Psoas muscle (tissue), 8 donors: Measurements from ENCODE around the gene ST8SIA3. TPM values are rescaled to one million over a fixed set of nuclear protein-coding genes. Genes with fewer than 3 reads are reported as not detected.

Experiments used
- ATAC-seq, 4 donors: fragments of 200-7000 bp; cut with Tn5 transposase; one replicate each; pipeline ENCODE4 v1.9.1; 2020; ENCODE audit warnings: moderate library complexity in 3 of 4, mild to moderate bottlenecking in 2 of 4
- DNase-seq, 2 donors: peaks; one replicate each; pipeline ENCODE4 v3.0.0-alpha.2; 2020
- H3K27ac ChIP-seq: fragments of 200-600 bp; one replicate; pipeline ENCODE4 v1.8.0; 2022
- H3K27me3 ChIP-seq, 3 donors: fragments of 200-600 bp in 1 of 3; one replicate each; pipeline versions ENCODE4 v1.6.1 to v1.8.0; 2013 to 2022; ENCODE audit warnings: low read length in 2 of 3, mild to moderate bottlenecking in 2 of 3, moderate library complexity in 1 of 3; ENCODE audit not compliant: insufficient read depth in 3 of 3
- H3K36me3 ChIP-seq, 2 donors: fragments of 200-600 bp in 1 of 2; one replicate each; pipeline versions ENCODE4 v1.6.1 to v1.8.0; 2013 to 2022; ENCODE audit warnings: low read depth in 1 of 2, mild to moderate bottlenecking in 1 of 2, moderate library complexity in 1 of 2; ENCODE audit not compliant: insufficient read depth in 1 of 2
- H3K4me1 ChIP-seq: fragments of 200-600 bp; one replicate; pipeline ENCODE4 v1.8.0; 2022
- H3K4me3 ChIP-seq: fragments of 200-600 bp; one replicate; pipeline ENCODE4 v1.8.0; 2022; ENCODE audit warnings: mild to moderate bottlenecking
- H3K9me3 ChIP-seq: fragments of 200-600 bp; one replicate; pipeline ENCODE4 v1.8.0; 2022
- CTCF ChIP-seq: fragments of 200-600 bp; IDR thresholded peaks from one replicate; pipeline ENCODE4 v1.8.0; 2022; ENCODE audit warnings: antibody characterized with exemption
- WGBS, 3 donors: extraction: QIAGEN DNeasy Blood & Tissue Kit; methylation state at CpG; one replicate each; pipeline versions ENCODE4 v1.1.6 to v1.1.7; 2013; 5-methylcytosine and 5-hydroxymethylcytosine counted together
- intact Hi-C, 2 donors: fragments of 100-400 bp; cut with DNase I; formaldehyde crosslinking; loops; one replicate each; pipeline versions ENCODE4 v1.11.0 to v1.14.2; 2022
- polyA plus RNA-seq, 3 donors: library from polyadenylated mRNA; stranded (reverse); fragments of 200-250 nt; gene quantifications; one replicate each; pipeline ENCODE4 v1.2.3, GENCODE V29; 2013
- total RNA-seq, 4 donors: library from RNA; stranded (reverse); fragmentation: NEBNext Ultra II Directional in 2 of 4; extraction: Animal tissue kit (Norgen Biotek cat#: 25700) in 2 of 4; gene quantifications; one replicate each; pipeline versions ENCODE4 v1.2.1 to v1.2.4, GENCODE V29; 2021 to 2023
- donor health status: healthy with polysubstance abuse.
- donor health status: DM: no; HTN: no; CAD: no; lungs with moderate emphysema.
- donor health status: Bipolar disorder and iron deficiency.
- donor health status: healthy.
- donor health status: DM: yes; HTN: yes; CAD: no.
- donor health status: DM: no; HTN: no; CAD: no.
- donor health status: DM: no; HTN: no; CAD: no.
- donor health status: DM: yes; HTN: yes; CAD: no.

Gene ST8SIA3
- total and polyA plus RNA-seq, 7 donors, result 0.02 to 0.09 TPM; not detected in 5

GRCh38 chr18:57364460-57364859 lies 12.1 kb downstream of the ST8SIA3 start:
- intact Hi-C loops, result no loop called here

GRCh38 chr18:57366528-57367081 lies 14.2 kb downstream of the ST8SIA3 start:
- Histone ChIP-seq H3K27ac (no peak overlapping the region), H3K4me3 (no peak overlapping the region), H3K9me3 (no peaks in the 10 kb centered on the region), H3K4me1 (no peaks in the 10 kb centered on the region), H3K27me3 (peaks cover 0 to 6% (median 0%) of the 10 kb centered on the region in 3 donors), H3K36me3 (no peaks in the 10 kb centered on the region)
- 67 to 77% (median 69%) methylated on average over 2 of the region's 2 CpGs for WGBS, 3 donors
- no peak for ATAC-seq
- intact Hi-C loops, result no loop called here
- DNase-seq, result no peak
- TF ChIP-seq CTCF, result no peak

More at GRCh38 chr18:57364460-57364859, 12.1 kb downstream of the ST8SIA3 start:
- H3K27ac ChIP-seq, result no peak overlapping the region
- 64 to 93% (median 83%) methylated on average over 2 of the region's 2 CpGs for WGBS, 3 donors
- DNase-seq (no peak), ATAC-seq (no peak)
- no peak for TF ChIP-seq CTCF
- H3K36me3 ChIP-seq, result no peaks in the 10 kb centered on the region
- H3K4me3 ChIP-seq, result no peak overlapping the region
- no peaks in the 10 kb centered on the region for H3K9me3 ChIP-seq
- H3K27me3 ChIP-seq, result peaks cover 0 to 9% (median 0%) of the 10 kb centered on the region in 3 donors
- no peaks in the 10 kb centered on the region for H3K4me1 ChIP-seq

GRCh38 chr18:57372444-57372843 lies 20.1 kb downstream of the ST8SIA3 start:
- H3K4me3 ChIP-seq, result no peak overlapping the region
- no peak for DNase-seq
- H3K9me3 ChIP-seq, result no peaks in the 10 kb centered on the region
- no peaks in the 10 kb centered on the region for H3K4me1 ChIP-seq
- intact Hi-C loops, result no loop called here
- TF ChIP-seq CTCF, result no peak
- WGBS, 3 donors, result 89 to 92% (median 90%) methylated on average over 9 of the region's 9 CpGs
- peaks cover 0 to 6% (median 0%) of the 10 kb centered on the region in 3 donors for H3K27me3 ChIP-seq
- no peak for ATAC-seq
- H3K27ac ChIP-seq, result no peak overlapping the region
- H3K36me3 ChIP-seq, result no peaks in the 10 kb centered on the region

GRCh38 chr18:57373017-57373416 lies 20.7 kb downstream of the ST8SIA3 start:
- no peak for TF ChIP-seq CTCF
- peaks cover 0 to 4% (median 0%) of the 10 kb centered on the region in 3 donors for H3K27me3 ChIP-seq
- no peak for ATAC-seq

GRCh38 chr18:57376503-57376902 lies 24.1 kb downstream of the ST8SIA3 start:
- no peaks in the 10 kb centered on the region for H3K36me3 ChIP-seq
- no peaks in the 10 kb centered on the region for H3K4me1 ChIP-seq
- ATAC-seq, result no peak
- intact Hi-C loops, result no loop called here
- no peak for TF ChIP-seq CTCF
- H3K4me3 ChIP-seq, result no peak overlapping the region
- DNase-seq, result no peak
- no peaks in the 10 kb centered on the region for H3K9me3 ChIP-seq
- H3K27me3 ChIP-seq, result peaks cover 0 to 4% (median 0%) of the 10 kb centered on the region in 3 donors
- WGBS, 3 donors, result 61 to 87% (median 69%) methylated on average over 2 of the region's 2 CpGs
- H3K27ac ChIP-seq, result no peak overlapping the region

More at GRCh38 chr18:57373017-57373416, 20.7 kb downstream of the ST8SIA3 start:
- WGBS, 3 donors, result 79 to 82% (median 81%) methylated on average over 4 of the region's 4 CpGs
- Histone ChIP-seq H3K4me3 (no peak overlapping the region), H3K4me1 (no peaks in the 10 kb centered on the region), H3K27ac (no peak overlapping the region), H3K9me3 (no peaks in the 10 kb centered on the region), H3K36me3 (no peaks in the 10 kb centered on the region)
- intact Hi-C loops, result no loop called here
- DNase-seq, result no peak
